Stimulated activated CD8-positive, alpha-beta memory T cell treated with anti-CD3 and anti-CD28 coated beads, Interleukin-12 subunit alpha, Interleukin-12 subunit beta, amount 100 ng/mL, for 24 hours (primary cell): Measurements from ENCODE around the gene POLR2H.

Experiments
- DNase-seq: peaks from one replicate; pipeline ENCODE4 v3.0.0-alpha.2; 2020; ENCODE audit errors: extremely low read depth

The POLR2H gene

DNA sequence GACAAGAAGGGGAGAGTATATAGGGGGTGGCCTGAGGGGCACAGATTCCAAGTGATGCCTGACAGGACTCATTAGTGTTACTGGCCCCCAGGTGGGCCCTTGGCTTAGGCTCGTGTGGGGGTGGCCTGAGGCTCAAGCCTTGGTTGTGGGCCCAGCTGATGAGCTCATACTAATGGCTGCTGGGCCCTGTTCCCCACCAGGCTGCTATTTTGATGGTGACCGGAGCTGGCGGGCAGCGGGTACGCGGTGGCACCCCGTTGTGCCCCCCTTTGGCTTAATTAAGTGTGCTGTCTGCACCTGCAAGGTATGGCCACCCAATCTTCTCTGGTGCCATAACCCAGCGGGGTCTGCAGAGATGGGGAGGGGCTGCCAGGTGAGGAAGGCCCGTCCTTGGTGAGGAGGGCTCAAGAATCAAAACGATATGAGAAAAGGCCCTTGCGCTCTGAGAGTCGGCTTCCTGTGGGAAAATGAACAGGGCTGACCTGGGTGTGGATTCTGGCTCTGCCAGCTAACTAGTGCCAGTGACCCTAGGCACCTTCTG lies 25.7 kb downstream of the POLR2H start:
- DNase-seq: no peak

- DNase-seq: no peak
These were observed 26.8 kb downstream of the POLR2H start for GRCh38 chr3:184388164-184388935.

GRCh38 chr3:184388936-184389230 lies 27.4 kb downstream of the POLR2H start:
- no peak for DNase-seq

DNA sequence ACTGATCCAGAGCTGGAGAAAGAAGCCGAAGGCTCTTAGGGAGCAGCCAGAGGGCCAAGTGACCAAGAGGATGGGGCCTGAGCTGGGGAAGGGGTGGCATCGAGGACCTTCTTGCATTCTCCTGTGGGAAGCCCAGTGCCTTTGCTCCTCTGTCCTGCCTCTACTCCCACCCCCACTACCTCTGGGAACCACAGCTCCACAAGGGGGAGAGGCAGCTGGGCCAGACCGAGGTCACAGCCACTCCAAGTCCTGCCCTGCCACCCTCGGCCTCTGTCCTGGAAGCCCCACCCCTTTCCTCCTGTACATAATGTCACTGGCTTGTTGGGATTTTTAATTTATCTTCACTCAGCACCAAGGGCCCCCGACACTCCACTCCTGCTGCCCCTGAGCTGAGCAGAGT lies 27.9 kb downstream of the POLR2H start:
- no peak for DNase-seq

DNA sequence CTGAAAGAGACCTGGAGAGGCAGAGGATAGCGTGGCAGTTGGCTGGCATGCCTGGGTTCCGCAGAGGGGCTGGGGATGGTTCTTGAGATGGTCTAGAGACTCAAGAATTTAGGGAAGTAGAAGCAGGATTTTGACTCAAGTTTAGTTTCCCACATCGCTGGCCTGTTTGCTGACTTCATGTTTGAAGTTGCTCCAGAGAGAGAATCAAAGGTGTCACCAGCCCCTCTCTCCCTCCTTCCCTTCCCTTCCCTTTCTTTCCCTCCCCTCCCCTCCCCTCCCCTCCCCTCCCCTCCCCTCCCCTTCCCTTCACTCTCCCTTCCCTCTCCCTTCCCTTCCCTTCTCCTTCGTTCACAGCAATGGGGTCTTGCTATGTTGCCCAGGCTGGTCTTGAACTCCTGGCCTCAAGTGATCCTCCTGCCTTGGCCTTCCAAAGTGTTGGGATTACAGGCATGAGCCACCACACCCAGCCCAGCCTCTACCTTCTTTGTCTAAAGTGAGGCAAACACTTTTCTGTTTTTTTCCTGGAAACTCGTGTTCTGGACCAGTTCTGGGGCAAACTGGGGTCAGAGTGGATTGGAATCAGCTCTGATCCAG lies 28.5 kb downstream of the POLR2H start:
- no peak for DNase-seq

GRCh38 chr3:184391266-184391665 lies 29.8 kb downstream of the POLR2H start:
- DNase-seq: no peak

- no peak for DNase-seq
These were observed 33.8 kb downstream of the POLR2H start for GRCh38 chr3:184395320-184395660.

GRCh38 chr3:184399410-184399809 lies 37.9 kb downstream of the POLR2H start:
- DNase-seq: no peak

DNA sequence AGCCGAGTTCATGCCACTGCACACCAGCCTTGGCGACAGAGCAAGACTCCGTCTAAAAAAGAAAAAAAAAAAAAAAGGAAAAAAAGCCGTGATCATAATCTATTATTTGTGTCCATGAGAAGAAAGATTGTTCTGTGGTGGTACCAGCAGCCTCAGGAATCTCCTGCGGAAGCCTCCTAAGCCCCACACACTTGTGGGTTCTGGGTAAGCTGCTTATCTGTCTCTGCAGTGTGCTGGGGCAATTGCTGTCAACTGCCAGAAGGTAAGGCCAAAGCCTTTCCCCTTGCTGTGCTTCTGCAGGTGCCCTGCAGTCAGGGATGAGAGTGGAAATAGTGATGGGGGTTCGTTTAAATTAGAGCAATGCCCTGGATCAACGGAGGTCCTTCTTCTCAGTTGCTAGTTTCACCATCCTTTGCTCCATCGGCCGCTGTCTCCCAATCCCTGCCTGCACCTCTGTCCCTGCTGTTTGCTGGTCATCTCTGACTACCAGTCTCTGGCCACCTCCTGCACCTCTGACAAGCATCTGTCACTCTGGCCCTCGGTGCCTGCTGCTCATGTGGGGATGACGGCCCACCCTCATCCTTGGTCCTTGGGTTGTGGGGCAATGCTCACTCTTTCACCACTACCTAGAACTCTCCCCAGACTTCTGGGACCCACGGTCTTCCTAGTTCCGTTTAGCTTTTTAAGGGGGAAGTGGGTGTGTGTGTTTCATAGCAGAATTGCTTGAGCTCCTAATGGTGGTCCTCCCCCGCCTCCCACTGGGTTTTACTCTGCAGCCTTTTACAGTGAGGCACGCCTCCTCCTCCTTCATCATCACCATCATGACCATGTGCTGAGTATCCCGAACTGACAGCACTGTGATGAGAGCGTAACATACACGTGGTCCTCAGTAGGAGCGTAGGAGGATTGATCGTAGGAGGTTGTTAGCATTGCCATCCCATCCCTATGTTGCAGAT lies 43.8 kb downstream of the POLR2H start:
- no peak for DNase-seq

DNA sequence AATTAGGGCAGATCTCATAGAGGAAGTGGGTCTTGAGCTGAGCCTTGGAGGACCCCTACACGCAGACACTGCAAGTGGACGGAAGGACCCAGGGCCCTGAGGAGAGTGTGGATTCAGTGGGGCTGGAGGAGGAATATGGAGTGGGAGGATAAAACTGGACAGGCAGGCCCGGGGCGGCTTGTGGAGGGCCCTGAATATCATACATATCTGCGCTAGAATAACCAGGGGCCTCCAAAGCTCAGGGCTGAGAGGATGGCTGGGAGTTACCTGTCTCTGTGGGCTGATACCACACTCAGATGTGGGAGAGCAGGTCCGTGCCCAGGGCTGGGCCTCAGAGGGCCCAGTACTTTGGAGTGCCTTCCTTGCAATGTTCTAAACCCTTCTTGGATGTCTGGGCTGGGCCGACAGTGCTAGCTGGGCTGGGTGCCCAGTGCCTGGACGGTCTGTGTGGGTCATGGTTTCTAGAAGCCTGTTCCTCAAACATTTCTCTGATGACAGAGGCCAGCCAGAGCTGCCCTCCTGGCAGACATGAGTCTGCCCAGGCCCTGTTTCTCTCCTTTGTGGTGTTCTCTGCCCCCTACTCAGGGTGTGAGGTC lies 47.9 kb downstream of the POLR2H start:
- no peak for DNase-seq

GRCh38 chr3:184409946-184410500 lies 48.5 kb downstream of the POLR2H start:
- DNase-seq: no peak

DNA sequence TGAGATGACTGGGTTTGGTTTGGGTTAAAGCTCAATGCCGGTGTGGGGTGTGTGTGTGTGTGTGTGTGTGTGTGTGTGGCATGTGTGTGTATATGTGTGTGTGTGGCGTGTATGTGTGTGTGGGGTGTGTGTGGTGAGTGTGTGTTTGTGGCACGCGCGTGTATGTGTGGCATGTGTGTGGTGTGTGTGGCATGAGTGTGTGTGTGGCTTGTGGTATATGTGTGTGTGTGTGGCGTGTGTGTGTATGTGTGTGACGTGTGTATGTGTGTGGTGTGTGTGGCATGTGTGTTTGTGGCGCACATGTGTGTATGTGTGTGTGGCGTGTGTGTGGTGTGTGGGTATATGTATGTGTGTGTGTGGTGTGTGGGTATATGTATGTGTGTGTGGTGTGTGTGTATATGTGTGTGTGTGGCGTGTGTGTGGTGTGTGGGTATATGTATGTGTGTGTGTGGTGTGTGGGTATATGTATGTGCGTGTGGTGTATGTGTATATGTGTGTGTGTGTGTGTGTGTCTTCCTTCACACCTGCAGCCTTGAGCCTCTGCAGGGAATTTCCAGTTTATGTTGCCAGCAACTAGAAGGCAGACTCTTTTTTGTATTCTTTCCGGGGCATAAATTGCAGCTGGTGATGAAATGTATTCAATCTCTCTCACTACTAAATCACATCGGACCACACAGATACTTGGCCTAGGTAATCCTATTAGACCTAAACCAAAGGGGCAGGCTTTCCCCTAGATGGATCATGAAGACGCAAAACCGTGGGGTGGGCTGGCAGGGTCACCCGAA lies 53.1 kb downstream of the POLR2H start:
- no peak for DNase-seq

- DNase-seq: no peak
These were observed 53.6 kb downstream of the POLR2H start for GRCh38 chr3:184415203-184415490.

GRCh38 chr3:184417619-184418327 lies 56.3 kb downstream of the POLR2H start:
- peak; percentile 42 for DNase-seq
